Measurements from ENCODE around the gene PANX2. TPM values are rescaled to one million over a fixed set of nuclear protein-coding genes. Genes with fewer than 3 reads are reported as not detected.

The PANX2 gene
- total and polyA plus RNA-seq, 7 donors, result 0.17 to 3.0 (median 0.36) TPM; not detected in 2

GRCh38 chr22:50207383-50208140 lies 37.0 kb downstream of the PANX2 start:
- Histone ChIP-seq H3K9me3 (no peaks in the 10 kb centered on the region), H3K27me3 (no peaks in the 10 kb centered on the region), H3K36me3 (peaks cover 4 to 74% (median 27%) of the 10 kb centered on the region in 4 donors), H3K4me1 (peaks cover 0 to 27% (median 14%) of the 10 kb centered on the region in 4 donors), H3K4me3 (no peak overlapping the region), H3K27ac (no peak overlapping the region)
- 61 to 73% methylated on average over 23 of the region's 23 CpGs for WGBS, 2 donors
- no peak for TF ChIP-seq POLR2A (IDR thresholded peaks at IDR 0.05)
- no peak for TF ChIP-seq EP300 (IDR thresholded peaks at IDR 0.05)
- no peak for TF ChIP-seq POLR2AphosphoS5 (IDR thresholded peaks at IDR 0.05)
- no peak for TF ChIP-seq CTCF (IDR thresholded peaks at IDR 0.05)
- DNase-seq, result no peak
- intact Hi-C loops (cut with DNase I), result loop anchor here (10.0 kb wide), 1 partner anchor 423 kb away; no protein-coding TSS in a partner anchor

GRCh38 chr22:50208430-50208938 lies 38.0 kb downstream of the PANX2 start:
- H3K36me3 ChIP-seq, result peaks cover 4 to 78% (median 36%) of the 10 kb centered on the region in 4 donors
- H3K9me3 ChIP-seq, result no peaks in the 10 kb centered on the region
- H3K4me3 ChIP-seq, result no peak overlapping the region
- TF ChIP-seq EP300 (IDR thresholded peaks at IDR 0.05) (no peak), POLR2AphosphoS5 (IDR thresholded peaks at IDR 0.05) (no peak), POLR2A (IDR thresholded peaks at IDR 0.05) (no peak), CTCF (IDR thresholded peaks at IDR 0.05) (no peak)
- no peak for DNase-seq
- intact Hi-C loops (cut with DNase I), result loop anchor here (10.0 kb wide), 1 partner anchor 424 kb away; no protein-coding TSS in a partner anchor
- H3K27me3 ChIP-seq, result no peaks in the 10 kb centered on the region
- no peak overlapping the region for H3K27ac ChIP-seq
- H3K4me1 ChIP-seq, result peaks cover 0 to 27% (median 11%) of the 10 kb centered on the region in 4 donors
- 89% methylated on average over 22 of the region's 22 CpGs for WGBS, 2 donors

GRCh38 chr22:50208939-50209892 lies 38.7 kb downstream of the PANX2 start:
- Histone ChIP-seq H3K4me1 (peaks cover 0 to 27% (median 10%) of the 10 kb centered on the region in 4 donors), H3K4me3 (no peak overlapping the region), H3K9me3 (no peaks in the 10 kb centered on the region), H3K36me3 (peaks cover 4 to 79% (median 39%) of the 10 kb centered on the region in 4 donors), H3K27me3 (no peaks in the 10 kb centered on the region), H3K27ac (no peak overlapping the region)
- TF ChIP-seq POLR2A (IDR thresholded peaks at IDR 0.05), result no peak
- TF ChIP-seq POLR2AphosphoS5 (IDR thresholded peaks at IDR 0.05), result no peak
- no peak for TF ChIP-seq CTCF (IDR thresholded peaks at IDR 0.05)
- TF ChIP-seq EP300 (IDR thresholded peaks at IDR 0.05), result no peak
- intact Hi-C loops (cut with DNase I), result loop anchor here (10.0 kb wide), 1 partner anchor 424 kb away; no protein-coding TSS in a partner anchor
- no peak for DNase-seq
- WGBS, 2 donors, result 78 to 85% methylated on average over 31 of the region's 31 CpGs

- Histone ChIP-seq H3K27me3 (no peaks in the 10 kb centered on the region), H3K9me3 (no peaks in the 10 kb centered on the region), H3K4me3 (no peak overlapping the region), H3K36me3 (peaks cover 9 to 86% (median 44%) of the 10 kb centered on the region in 4 donors), H3K27ac (no peak overlapping the region), H3K4me1 (peaks cover 0 to 27% (median 10%) of the 10 kb centered on the region in 4 donors)
- TF ChIP-seq POLR2A (IDR thresholded peaks at IDR 0.05), result no peak
- TF ChIP-seq CTCF (IDR thresholded peaks at IDR 0.05), result peak; percentile 63 to 82 (median 80)
- intact Hi-C loops (cut with DNase I), result loop anchor here (2.0 to 10.0 kb wide), 2 partner anchors 63 to 425 kb away; no protein-coding TSS in a partner anchor
- peak; percentile 81 for DNase-seq
- WGBS, 2 donors, result 57 to 63% methylated on average over 20 of the region's 20 CpGs
Measured at GRCh38 chr22:50209893-50210292, 39.4 kb downstream of the PANX2 start.

All from sigmoid colon (tissue), 7 donors.